Bladder microvascular endothelial cell (primary cell): ENCODE results near the gene C2orf78. TPM values are rescaled to one million over a fixed set of nuclear protein-coding genes. Genes with fewer than 3 reads are reported as not detected.

Experiments
- total RNA-seq: library from RNA; depleted of rRNA; stranded (reverse); fragments of >200 nt; gene quantifications from 2 replicates; pipeline ENCODE4 v1.2.3, GENCODE V29; 2014

C2orf78 gene
- total RNA-seq, result not detected in 2 replicates

DNA sequence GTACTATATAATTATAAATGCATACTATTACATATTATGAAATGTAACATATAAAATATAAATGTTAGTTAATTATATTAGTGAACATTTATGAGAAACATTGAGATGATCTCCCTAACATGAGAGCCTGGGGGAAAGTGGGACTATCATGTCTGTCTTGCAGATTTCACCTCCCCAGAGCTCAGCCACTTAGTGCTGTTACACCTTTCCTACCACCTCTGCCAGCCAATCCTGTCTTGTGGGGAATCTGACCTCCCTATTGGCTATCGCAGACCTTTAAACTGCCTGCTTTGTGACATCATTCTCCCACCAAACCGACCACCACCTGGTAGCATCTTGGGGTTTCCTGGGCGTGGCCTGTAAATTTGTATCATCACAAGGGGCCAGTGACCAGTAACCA is at the start of gene C2orf78:
Gene C2orf78 (plus strand): TSS at position 301 of the 400 bp plus-strand sequence. CDS start 127 bp downstream, outside the sequence.

DNA sequence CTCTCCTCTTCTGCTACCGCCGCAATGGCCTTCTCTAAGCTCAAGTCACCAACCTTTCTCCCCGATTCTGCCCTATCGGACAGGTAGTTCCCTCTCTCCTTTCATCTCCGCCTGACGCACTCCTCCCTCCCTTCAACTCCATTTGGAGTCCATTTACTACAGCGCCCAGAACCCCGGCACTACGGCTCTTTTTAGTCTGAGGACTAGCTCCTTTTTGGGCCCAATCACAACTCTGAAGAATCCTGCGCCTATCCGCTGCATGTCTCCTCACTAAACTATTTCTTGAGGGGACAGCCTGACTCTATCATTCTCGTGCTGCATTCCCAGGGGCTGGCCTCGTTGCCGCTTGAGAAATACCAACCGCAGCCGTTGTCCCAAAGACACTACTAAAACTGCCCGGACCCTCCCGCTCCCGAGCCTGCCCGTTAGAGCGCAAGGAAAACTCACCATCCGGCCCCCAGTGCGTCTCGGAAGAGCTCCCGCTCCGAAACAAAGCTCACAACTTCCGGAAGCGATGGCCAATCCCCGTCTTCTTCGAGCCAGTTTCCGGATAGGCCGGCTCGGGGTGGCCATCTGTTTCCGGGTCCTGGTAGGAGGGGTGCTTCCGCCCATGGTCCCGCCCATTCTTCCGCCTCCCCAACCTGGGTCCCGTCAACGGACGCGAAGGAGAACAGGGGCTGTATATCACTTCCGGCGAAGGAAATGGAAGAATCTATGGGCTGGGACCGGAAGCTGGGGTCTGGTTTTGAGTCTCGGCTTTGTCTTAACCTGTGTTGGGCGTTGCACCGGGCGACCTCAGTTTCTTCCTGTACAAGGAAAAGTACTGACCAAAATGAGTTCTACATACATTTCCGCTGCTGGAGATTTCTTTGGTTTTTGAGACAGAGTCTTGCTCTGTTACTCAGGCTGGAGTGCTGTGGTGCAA is 46.9 kb upstream of the C2orf78 start, which contains the start of gene TPRKB:
Gene TPRKB (minus strand): TSS at position 491 of the 925 bp plus-strand sequence. CDS start 2,776 bp downstream, outside the sequence.

GRCh38 chr2:73779467-73780236 is 4.3 kb upstream of the C2orf78 start, which contains the start of gene DUSP11:
DUSP11 (minus strand) TSS chr2:73780103; CDS start chr2:73779974, 129 bp downstream.

DNA sequence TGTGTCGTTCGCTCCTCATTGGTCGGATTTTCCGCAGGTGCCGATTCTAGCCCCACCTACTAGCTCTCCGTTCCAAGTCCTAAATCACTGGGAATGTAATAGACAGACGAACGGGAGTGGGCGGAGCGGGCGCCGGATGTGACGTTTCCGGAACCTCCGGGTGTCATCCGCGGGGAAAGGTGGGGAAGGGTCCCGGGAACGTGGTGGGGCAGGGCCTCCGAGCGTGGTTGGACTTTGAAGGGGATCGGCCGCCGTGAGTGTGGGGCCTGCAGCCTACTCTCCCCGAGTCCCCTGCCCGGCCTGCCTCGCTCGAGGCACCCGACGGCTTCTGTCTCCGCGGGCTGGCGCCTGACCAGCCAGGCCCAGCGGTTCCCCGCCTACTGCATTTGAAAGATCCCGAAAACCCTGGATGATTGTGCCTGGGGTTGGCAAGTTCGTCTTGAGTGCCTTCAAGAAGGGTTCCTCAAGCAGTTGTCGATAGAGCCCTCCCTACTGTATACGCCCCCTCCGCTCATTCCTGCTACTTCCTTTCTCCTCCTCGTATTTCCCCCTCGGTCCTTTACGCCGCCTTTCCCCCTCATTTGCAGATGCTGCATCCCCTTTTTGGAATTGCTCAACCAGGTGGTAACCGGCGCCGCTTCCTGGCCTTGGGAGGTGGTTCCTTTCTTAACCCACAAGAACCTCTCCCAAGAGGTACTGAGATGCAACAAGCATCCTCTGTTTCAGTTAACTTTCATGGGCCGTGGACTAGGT is 45.0 kb downstream of the C2orf78 start, which contains the start of gene STAMBP:
Gene STAMBP (plus strand): TSS at position 144 of the 753 bp plus-strand sequence. CDS start 1,896 bp downstream, outside the sequence.

Other genes with a start within 250 kb of the C2orf78 start
- not detected in 2 replicates for gene NAT8, start 141.8 kb upstream of the C2orf78 start, total RNA-seq
- gene TPRKB, start 46.8 kb upstream of the C2orf78 start, total RNA-seq, result 20.3 and 27.2 TPM in 2 replicates
- gene DUSP11, start 4.1 kb upstream of the C2orf78 start, total RNA-seq, result 20.5 and 20.7 TPM in 2 replicates
- gene STAMBP, start 44.8 kb downstream of the C2orf78 start, total RNA-seq, result 10.8 and 18.9 TPM in 2 replicates
- 0.81 TPM in 1 of 2 replicates, not detected in the other for gene ACTG2, start 108.8 kb downstream of the C2orf78 start, total RNA-seq
- gene DGUOK, start 142.7 kb downstream of the C2orf78 start, total RNA-seq, result 21.0 and 22.3 TPM in 2 replicates
- gene TET3, start 200.7 kb downstream of the C2orf78 start, total RNA-seq, result 2.6 and 10.4 TPM in 2 replicates